Loucy (cell line): ENCODE results near the gene TARBP1.

Experiments
- H2AFZ ChIP-seq: fragments of 200-600 bp; sonication (generic); 2 replicates; pipeline ENCODE4 v1.6.0; 2016; ENCODE audit warnings: antibody characterized with exemption, mild to moderate bottlenecking, low read length, moderate library complexity
- H3F3A ChIP-seq: fragments of 200-600 bp; 2 replicates; pipeline ENCODE4 v1.6.0; 2016; ENCODE audit warnings: antibody characterized with exemption, low read depth, mild to moderate bottlenecking
- H3K27me3 ChIP-seq: fragments of 200-600 bp; sonication (generic); 2 replicates; pipeline ENCODE4 v1.6.1; 2014; ENCODE audit warnings: low read length, mild to moderate bottlenecking; ENCODE audit not compliant: insufficient read depth, poor library complexity, severe bottlenecking
- H3K36me3 ChIP-seq: fragments of 200-600 bp; sonication (generic); 2 replicates; pipeline ENCODE4 v1.6.1; 2016; ENCODE audit warnings: low read length; ENCODE audit not compliant: insufficient read depth
- H3K4me1 ChIP-seq: fragments of 200-600 bp; sonication (generic); 2 replicates; pipeline ENCODE4 v1.5.1; 2014; ENCODE audit warnings: low read length, mild to moderate bottlenecking; ENCODE audit not compliant: insufficient read depth, poor library complexity, severe bottlenecking
- H3K4me2 ChIP-seq: fragments of 200-600 bp; sonication (generic); 2 replicates; pipeline ENCODE4 v1.6.0; 2014; ENCODE audit warnings: antibody characterized with exemption, low read length, low read depth, mild to moderate bottlenecking; ENCODE audit not compliant: poor library complexity, severe bottlenecking
- H3K4me3 ChIP-seq: fragments of 200-600 bp; sonication (generic); 2 replicates; pipeline ENCODE4 v1.5.1; 2014; ENCODE audit warnings: low read length, mild to moderate bottlenecking, mixed read lengths; ENCODE audit not compliant: poor library complexity, severe bottlenecking
- H3K79me2 ChIP-seq: fragments of 200-600 bp; sonication (generic); 2 replicates; pipeline ENCODE4 v1.6.1; 2014; ENCODE audit warnings: low read length; ENCODE audit not compliant: insufficient read depth
- H3K9ac ChIP-seq: fragments of 200-600 bp; sonication (generic); 2 replicates; pipeline ENCODE4 v1.6.0; 2014; ENCODE audit warnings: mild to moderate bottlenecking, low read depth, low read length, moderate library complexity; ENCODE audit not compliant: poor library complexity, severe bottlenecking
- H3K9me2 ChIP-seq: fragments of 200-600 bp; sonication (generic); replicated peaks from 2 replicates; pipeline ENCODE4 v1.6.1; 2016; ENCODE audit warnings: low read depth, low read length, mixed read lengths
- H3K9me3 ChIP-seq: fragments of 200-600 bp; sonication (generic); 2 replicates; pipeline ENCODE4 v1.6.1; 2014; ENCODE audit warnings: mild to moderate bottlenecking, antibody characterized with exemption, low read length, low read depth; ENCODE audit not compliant: insufficient read depth
- H4K20me1 ChIP-seq: fragments of 200-600 bp; sonication (generic); 2 replicates; pipeline ENCODE4 v1.6.0; 2014; ENCODE audit warnings: antibody characterized with exemption, low read length, mild to moderate bottlenecking; ENCODE audit not compliant: insufficient read depth, poor library complexity, severe bottlenecking
- CTCF ChIP-seq: fragments of 200-600 bp; sonication (generic); conservative IDR thresholded peaks from 2 replicates; pipeline ENCODE4 v1.5.1; 2014; ENCODE audit warnings: mild to moderate bottlenecking, antibody characterized with exemption, low read length
- EZH2phosphoT487 ChIP-seq: fragments of 200-600 bp; IDR thresholded peaks from 2 replicates; pipeline ENCODE4 v1.6.1; 2018; ENCODE audit warnings: antibody characterized with exemption, mild to moderate bottlenecking, moderate library complexity, borderline replicate concordance

The TARBP1 gene

DNA sequence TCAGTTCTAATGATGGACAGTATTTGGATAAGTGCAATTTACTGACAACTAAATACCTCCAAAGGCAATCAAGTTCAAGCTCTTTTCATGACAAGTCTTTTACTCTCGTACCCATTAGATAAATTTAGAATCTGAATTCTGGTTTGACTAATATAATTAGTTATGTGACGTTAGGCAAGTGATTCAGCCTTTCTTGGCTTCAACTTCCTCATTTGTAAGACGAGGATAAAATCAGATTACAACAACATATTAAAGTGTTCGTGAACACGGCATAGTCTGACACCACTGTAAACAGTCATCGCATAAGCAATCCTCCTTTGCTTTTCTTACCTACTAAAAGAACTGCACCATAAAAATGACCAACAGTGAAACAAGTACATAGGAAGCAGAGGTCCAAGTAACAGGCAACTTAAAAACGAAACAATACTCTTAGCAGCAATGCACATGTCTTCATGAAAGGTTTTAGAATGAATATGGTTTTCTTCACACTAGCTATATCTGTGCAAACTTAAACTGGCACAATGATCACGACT, 80.1 kb downstream of the TARBP1 start:
- H3K79me2 ChIP-seq: no peaks in the 10 kb centered on the region

GRCh38 chr1:234397732-234398131, 81.2 kb downstream of the TARBP1 start:
- Histone ChIP-seq H3K9ac (no peak overlapping the region), H3K4me2 (no peak overlapping the region), H3F3A (0 out of 2 replicates have a peak, but pooled peaks cover 4% of the 10 kb centered on the region), H3K4me3 (no peak overlapping the region), H3K9me2 (no peaks in the 10 kb centered on the region), H3K36me3 (peaks cover 35% of the 10 kb centered on the region; the same call in 1 of the 2 replicates), H4K20me1 (no peaks in the 10 kb centered on the region), H3K4me1 (no peaks in the 10 kb centered on the region), H3K27me3 (no peaks in the 10 kb centered on the region), H2AFZ (no peak overlapping the region), H3K9me3 (no peaks in the 10 kb centered on the region), H3K79me2 (no peaks in the 10 kb centered on the region)
- TF ChIP-seq EZH2phosphoT487: no peak
- TF ChIP-seq CTCF: no peak

More for the DNA sequence above, 80.1 kb downstream of the TARBP1 start:
- H3K9ac ChIP-seq: no peak overlapping the region
- H3K4me1 ChIP-seq: no peaks in the 10 kb centered on the region
- H3K4me2 ChIP-seq: no peak overlapping the region
- 0 out of 2 replicates have a peak, but pooled peaks cover 4% of the 10 kb centered on the region for H3F3A ChIP-seq
- H3K27me3 ChIP-seq: no peaks in the 10 kb centered on the region
- TF ChIP-seq EZH2phosphoT487 (no peak), CTCF (no peak)
- peaks cover 27% of the 10 kb centered on the region; the same call in 1 of the 2 replicates for H3K36me3 ChIP-seq
- no peaks in the 10 kb centered on the region for H3K9me2 ChIP-seq
- H4K20me1 ChIP-seq: no peaks in the 10 kb centered on the region
- no peaks in the 10 kb centered on the region for H3K9me3 ChIP-seq
- H2AFZ ChIP-seq: no peak overlapping the region
- H3K4me3 ChIP-seq: no peak overlapping the region

DNA sequence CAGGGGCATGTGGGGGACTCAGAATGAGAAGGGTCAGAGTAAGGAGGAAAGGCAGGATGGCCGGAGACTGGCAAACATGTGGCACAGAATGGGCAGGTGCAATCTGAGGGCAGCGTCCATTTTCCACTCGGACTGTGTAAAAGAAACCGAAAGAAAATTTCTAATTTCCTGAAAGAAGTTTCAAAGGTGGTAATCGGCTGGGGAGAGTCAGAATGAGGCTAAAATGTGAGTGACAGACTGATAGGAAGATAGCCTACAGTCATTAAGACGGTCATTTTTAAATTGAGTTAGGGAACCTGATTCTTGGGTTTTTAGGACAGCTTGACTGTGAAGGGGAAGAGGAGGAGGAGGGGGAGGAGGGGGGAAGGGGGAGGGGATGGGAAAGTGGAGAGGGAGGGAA, 82.1 kb downstream of the TARBP1 start:
- Histone ChIP-seq H3K4me1 (no peaks in the 10 kb centered on the region), H3K9me2 (no peaks in the 10 kb centered on the region), H3K27me3 (no peaks in the 10 kb centered on the region), H3K36me3 (peaks cover 42% of the 10 kb centered on the region; the same call in 1 of the 2 replicates), H3F3A (0 out of 2 replicates have a peak, but pooled peaks cover 4% of the 10 kb centered on the region), H3K79me2 (no peaks in the 10 kb centered on the region), H3K9ac (no peak overlapping the region), H3K4me2 (no peak overlapping the region), H3K9me3 (no peaks in the 10 kb centered on the region), H3K4me3 (no peak overlapping the region), H4K20me1 (no peaks in the 10 kb centered on the region), H2AFZ (no peak overlapping the region)
- no peak for TF ChIP-seq CTCF
- TF ChIP-seq EZH2phosphoT487: no peak
